HL-60 (cell line): ENCODE data around the gene AP2M1.

ENCODE experiments used
- CTCF ChIP-seq: IDR thresholded peaks from one replicate; pipeline ENCODE4 v1.5.1; 2011; ENCODE audit warnings: low read length, control low read depth, inconsistent platforms; ENCODE audit not compliant: insufficient read depth
- GABPA ChIP-seq: IDR thresholded peaks from 2 replicates; pipeline ENCODE4 v1.6.1; 2012; ENCODE audit warnings: low read depth
- POLR2AphosphoS5 ChIP-seq: IDR thresholded peaks from 2 replicates; pipeline ENCODE4 v1.6.1; 2012; ENCODE audit warnings: low read depth
- REST ChIP-seq: IDR thresholded peaks from 2 replicates; pipeline ENCODE4 v1.6.1; 2012; ENCODE audit warnings: low read depth; ENCODE audit not compliant: insufficient replicate concordance
- SPI1 ChIP-seq: IDR thresholded peaks from 2 replicates; pipeline ENCODE4 v1.6.1; 2012; ENCODE audit warnings: low read depth, mild to moderate bottlenecking, borderline replicate concordance

- no peak for TF ChIP-seq CTCF
- no peak for TF ChIP-seq POLR2AphosphoS5
- TF ChIP-seq REST, result no peak
- no peak for TF ChIP-seq SPI1
- TF ChIP-seq GABPA, result no peak
Measured at GRCh38 chr3:184230081-184230602, 55.5 kb downstream of the AP2M1 start.
